ENCODE measurements around the gene PTTG2.

DNA sequence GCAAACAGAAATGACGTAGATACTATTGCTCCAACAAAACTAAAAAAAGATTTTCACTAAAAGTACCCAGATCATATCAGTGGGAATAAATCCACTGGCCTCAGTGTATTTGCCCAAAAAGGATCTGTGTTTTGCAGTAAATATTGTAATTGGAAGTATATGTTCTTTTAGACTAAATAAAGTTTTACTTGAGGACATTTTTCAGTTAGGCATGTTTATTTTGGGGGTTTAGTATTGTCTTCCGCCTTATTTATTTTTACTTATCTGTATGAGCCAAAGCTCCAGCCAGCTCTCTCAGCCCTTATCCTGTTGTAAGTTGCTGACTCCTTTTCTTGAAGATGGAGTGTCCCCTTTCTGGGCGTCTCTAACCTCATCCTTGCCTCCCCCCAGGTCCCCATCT is 49.8 kb downstream of the PTTG2 start:
- TF ChIP-seq, protein P1, sequence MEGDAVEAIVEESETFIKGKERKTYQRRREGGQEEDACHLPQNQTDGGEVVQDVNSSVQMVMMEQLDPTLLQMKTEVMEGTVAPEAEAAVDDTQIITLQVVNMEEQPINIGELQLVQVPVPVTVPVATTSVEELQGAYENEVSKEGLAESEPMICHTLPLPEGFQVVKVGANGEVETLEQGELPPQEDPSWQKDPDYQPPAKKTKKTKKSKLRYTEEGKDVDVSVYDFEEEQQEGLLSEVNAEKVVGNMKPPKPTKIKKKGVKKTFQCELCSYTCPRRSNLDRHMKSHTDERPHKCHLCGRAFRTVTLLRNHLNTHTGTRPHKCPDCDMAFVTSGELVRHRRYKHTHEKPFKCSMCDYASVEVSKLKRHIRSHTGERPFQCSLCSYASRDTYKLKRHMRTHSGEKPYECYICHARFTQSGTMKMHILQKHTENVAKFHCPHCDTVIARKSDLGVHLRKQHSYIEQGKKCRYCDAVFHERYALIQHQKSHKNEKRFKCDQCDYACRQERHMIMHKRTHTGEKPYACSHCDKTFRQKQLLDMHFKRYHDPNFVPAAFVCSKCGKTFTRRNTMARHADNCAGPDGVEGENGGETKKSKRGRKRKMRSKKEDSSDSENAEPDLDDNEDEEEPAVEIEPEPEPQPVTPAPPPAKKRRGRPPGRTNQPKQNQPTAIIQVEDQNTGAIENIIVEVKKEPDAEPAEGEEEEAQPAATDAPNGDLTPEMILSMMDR (IDR thresholded peaks at IDR 0.05): no peak
- TF ChIP-seq POLR2A (IDR thresholded peaks at IDR 0.05) (no peak), EP300 (IDR thresholded peaks at IDR 0.05) (no peak)

All from tibial nerve (tissue), 4 donors.